Right lobe of liver (tissue), 4 donors: ENCODE measurements around the gene PAXX.

Experiments used
- POLR2A ChIP-seq: fragments of 450-650 bp; IDR thresholded peaks from one replicate; pipeline ENCODE4 v1.6.1; 2017; ENCODE audit warnings: antibody characterized with exemption, mild to moderate bottlenecking
- TF ChIP-seq, protein P1 (sequence below), 4 donors: fragments of 200-600 bp in 3 of 4; fragments of 450-650 bp in 1 of 4; IDR thresholded peaks; one replicate each; pipeline versions ENCODE4 v1.5.1 to v1.8.0; 2016 to 2022; ENCODE audit warnings: antibody characterized with exemption in 4 of 4, mild to moderate bottlenecking in 2 of 4
- donor health status: DM: no; HTN: no; CAD: no.
- donor health status: DM: no; HTN: no; CAD: no.
- donor health status: DM: no; HTN: yes; CAD: no.

DNA sequence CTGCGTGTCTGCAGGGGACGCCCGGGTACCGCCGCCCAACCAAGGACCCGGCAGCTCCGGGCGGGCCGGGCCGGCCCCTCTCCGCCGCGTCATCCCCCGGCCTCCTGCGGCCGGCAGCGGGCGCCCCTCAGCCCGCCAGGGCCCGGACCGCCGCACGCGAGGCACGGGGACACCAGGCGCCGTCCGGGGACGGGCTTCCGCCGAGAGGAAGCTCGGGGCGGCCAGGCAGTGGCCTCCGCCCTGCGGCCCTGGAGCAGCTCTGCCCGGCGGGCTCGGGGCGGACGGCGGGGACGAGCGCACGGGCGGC is 48.1 kb upstream of the PAXX start:
- TF ChIP-seq, protein P1, sequence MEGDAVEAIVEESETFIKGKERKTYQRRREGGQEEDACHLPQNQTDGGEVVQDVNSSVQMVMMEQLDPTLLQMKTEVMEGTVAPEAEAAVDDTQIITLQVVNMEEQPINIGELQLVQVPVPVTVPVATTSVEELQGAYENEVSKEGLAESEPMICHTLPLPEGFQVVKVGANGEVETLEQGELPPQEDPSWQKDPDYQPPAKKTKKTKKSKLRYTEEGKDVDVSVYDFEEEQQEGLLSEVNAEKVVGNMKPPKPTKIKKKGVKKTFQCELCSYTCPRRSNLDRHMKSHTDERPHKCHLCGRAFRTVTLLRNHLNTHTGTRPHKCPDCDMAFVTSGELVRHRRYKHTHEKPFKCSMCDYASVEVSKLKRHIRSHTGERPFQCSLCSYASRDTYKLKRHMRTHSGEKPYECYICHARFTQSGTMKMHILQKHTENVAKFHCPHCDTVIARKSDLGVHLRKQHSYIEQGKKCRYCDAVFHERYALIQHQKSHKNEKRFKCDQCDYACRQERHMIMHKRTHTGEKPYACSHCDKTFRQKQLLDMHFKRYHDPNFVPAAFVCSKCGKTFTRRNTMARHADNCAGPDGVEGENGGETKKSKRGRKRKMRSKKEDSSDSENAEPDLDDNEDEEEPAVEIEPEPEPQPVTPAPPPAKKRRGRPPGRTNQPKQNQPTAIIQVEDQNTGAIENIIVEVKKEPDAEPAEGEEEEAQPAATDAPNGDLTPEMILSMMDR (IDR thresholded peaks at IDR 0.05), result no peak
- no peak for TF ChIP-seq POLR2A
